KBM-7 (cell line): ENCODE data around the gene MYO5B.

Experiments
- DNase-seq: peaks from one replicate; pipeline ENCODE4 v3.0.0-alpha.2; 2015
- in situ Hi-C: fragments of 300-500 bp; cut with MboI; formaldehyde crosslinking; loops from 2 replicates; pipeline ENCODE4 v1.14.3; 2020; ENCODE audit warnings: low sequenced_read_pairs, low pct_unique_long_range_greater_than_20kb, mixed read lengths

MYO5B gene

GRCh38 chr18:49886891-49887764 lies 307.8 kb downstream of the MYO5B start:
- in situ Hi-C loops: no loop called here
- no peak for DNase-seq

GRCh38 chr18:49884959-49885358 lies 310.0 kb downstream of the MYO5B start:
- DNase-seq: no peak

GRCh38 chr18:49884465-49884864 lies 310.5 kb downstream of the MYO5B start:
- DNase-seq: no peak
- in situ Hi-C loops: no loop called here

More at GRCh38 chr18:49884959-49885358, 310.0 kb downstream of the MYO5B start:
- in situ Hi-C loops: no loop called here

- in situ Hi-C loops: no loop called here
- no peak for DNase-seq
Observed at GRCh38 chr18:49880661-49881060, 314.3 kb downstream of the MYO5B start.

- no peak for DNase-seq
- in situ Hi-C loops: no loop called here
Observed at GRCh38 chr18:49879271-49879580, 315.7 kb downstream of the MYO5B start.

- no peak for DNase-seq
- in situ Hi-C loops: no loop called here
Observed at GRCh38 chr18:49878567-49879270, 316.2 kb downstream of the MYO5B start.

GRCh38 chr18:49878015-49878414 lies 316.9 kb downstream of the MYO5B start:
- no peak for DNase-seq

GRCh38 chr18:49876536-49876935 lies 318.4 kb downstream of the MYO5B start:
- in situ Hi-C loops: no loop called here

More at GRCh38 chr18:49878015-49878414, 316.9 kb downstream of the MYO5B start:
- in situ Hi-C loops: no loop called here

GRCh38 chr18:49875783-49876182 lies 319.2 kb downstream of the MYO5B start:
- in situ Hi-C loops: no loop called here
- no peak for DNase-seq

More at GRCh38 chr18:49876536-49876935, 318.4 kb downstream of the MYO5B start:
- no peak for DNase-seq

GRCh38 chr18:49875155-49875554 lies 319.8 kb downstream of the MYO5B start:
- in situ Hi-C loops: no loop called here
- no peak for DNase-seq

GRCh38 chr18:49874238-49874637 lies 320.7 kb downstream of the MYO5B start:
- DNase-seq: no peak
- in situ Hi-C loops: loop anchor here (25.0 kb wide), 2 partner anchors 337 to 1187 kb away; no protein-coding TSS in a partner anchor

- in situ Hi-C loops: loop anchor here (25.0 kb wide), 2 partner anchors 332 to 1182 kb away; no protein-coding TSS in a partner anchor
- no peak for DNase-seq
Observed at GRCh38 chr18:49869354-49869753, 325.6 kb downstream of the MYO5B start.

GRCh38 chr18:49866680-49867079 lies 328.3 kb downstream of the MYO5B start:
- in situ Hi-C loops: loop anchor here (25.0 kb wide), 2 partner anchors 329 to 1179 kb away; no protein-coding TSS in a partner anchor
- no peak for DNase-seq

- in situ Hi-C loops: loop anchor here (25.0 kb wide), 2 partner anchors 328 to 1178 kb away; no protein-coding TSS in a partner anchor
- no peak for DNase-seq
Observed at GRCh38 chr18:49865401-49865800, 329.5 kb downstream of the MYO5B start.

GRCh38 chr18:49863769-49864621 lies 331.0 kb downstream of the MYO5B start:
- no peak for DNase-seq

GRCh38 chr18:49862656-49863385 lies 332.1 kb downstream of the MYO5B start:
- no peak for DNase-seq
- in situ Hi-C loops: loop anchor here (25.0 kb wide), 2 partner anchors 326 to 1176 kb away; no protein-coding TSS in a partner anchor

More at GRCh38 chr18:49863769-49864621, 331.0 kb downstream of the MYO5B start:
- in situ Hi-C loops: loop anchor here (25.0 kb wide), 2 partner anchors 327 to 1177 kb away; no protein-coding TSS in a partner anchor

GRCh38 chr18:49861659-49862058 lies 333.3 kb downstream of the MYO5B start:
- in situ Hi-C loops: loop anchor here (25.0 kb wide), 2 partner anchors 324 to 1174 kb away; no protein-coding TSS in a partner anchor

GRCh38 chr18:49859725-49860124 lies 335.2 kb downstream of the MYO5B start:
- no peak for DNase-seq
- in situ Hi-C loops: loop anchor here (25.0 kb wide), 2 partner anchors 322 to 1172 kb away; no protein-coding TSS in a partner anchor

More at GRCh38 chr18:49861659-49862058, 333.3 kb downstream of the MYO5B start:
- peak; percentile 38 for DNase-seq
